ENCODE measurements around the gene IER2. TPM values are rescaled to one million over a fixed set of nuclear protein-coding genes. Genes with fewer than 3 reads are reported as not detected.

IER2 gene
- total and polyA plus RNA-seq, 9 of the 15 experiments (the other 6 are each of a cell fraction or from before 2014, with no cell fraction given) = 4.5 to 205 (median 23.7) TPM

- TF ChIP-seq VEZF1 (CRISPR knock-in tag; IDR thresholded peaks at IDR 0.05) (no peak), CHD4 (IDR thresholded peaks at IDR 0.05; ENCODE audit: insufficient read depth, insufficient replicate concordance, low read depth, low read length, poor library complexity, severe bottlenecking) (no peak), SAFB2 (IDR thresholded peaks at IDR 0.05; ENCODE audit: borderline replicate concordance, low read depth, low read length, severe bottlenecking) (no peak), ZFP30 (CRISPR knock-in tag; IDR thresholded peaks at IDR 0.05; ENCODE audit: borderline replicate concordance) (no peak), PRDM10 (IDR thresholded peaks at IDR 0.05; ENCODE audit: partially characterized antibody) (no peak), CREB3 (tag; conservative IDR thresholded peaks at IDR 0.05; ENCODE audit: low read depth) (no peak), PHTF2 (CRISPR knock-in tag; IDR thresholded peaks at IDR 0.05) (no peak), E4F1 (CRISPR knock-in tag; IDR thresholded peaks at IDR 0.05; ENCODE audit: borderline replicate concordance) (0 out of 2 replicates have a peak, but pooled peaks have one; percentile 11), LARP7 (IDR thresholded peaks at IDR 0.05) (no peak), ZNF444 (CRISPR knock-in tag; IDR thresholded peaks at IDR 0.05) (no peak), NCOA6 (IDR thresholded peaks at IDR 0.05) (no peak), SAP30 (IDR thresholded peaks at IDR 0.05; ENCODE audit: borderline replicate concordance, insufficient read depth, low read depth, low read length, poor library complexity, severe bottlenecking) (no peak), KDM5B (IDR thresholded peaks at IDR 0.05; ENCODE audit: insufficient replicate concordance, low read depth, low read length) (peak; percentile 83), SMAD2 (IDR thresholded peaks at IDR 0.05; ENCODE audit: low read depth, low read length) (no peak), SMAD3 (CRISPR knock-in tag; conservative IDR thresholded peaks at IDR 0.05) (no peak), SMAD1 (IDR thresholded peaks at IDR 0.05; ENCODE audit: low read depth, low read length, partially characterized antibody) (no peak)
Measured at GRCh38 chr19:13154911-13155471, 4.8 kb downstream of the IER2 start (continued).
